H1 (cell line): ENCODE results near the gene TIMP4. TPM values are rescaled to one million over a fixed set of nuclear protein-coding genes. Genes with fewer than 3 reads are reported as not detected.

Experiments used
- ATF2 ChIP-seq: IDR thresholded peaks from 2 replicates; pipeline ENCODE4 v1.6.1; 2012; ENCODE audit warnings: low read length, inconsistent platforms
- CHD7 ChIP-seq: fragments of 300-600 bp; sonication (generic); IDR thresholded peaks from 2 replicates; pipeline ENCODE4 v1.7.1; 2012; ENCODE audit warnings: low read length, moderate library complexity, mild to moderate bottlenecking, inconsistent platforms; ENCODE audit not compliant: insufficient replicate concordance
- CTCF ChIP-seq, 3 experiments: IDR thresholded peaks; 1 replicate in 2 of 3; 2 replicates in 1 of 3; pipeline versions ENCODE4 v1.5.1 to v1.6.1; 2011; ENCODE audit warnings: low read length in 3 of 3, mild to moderate bottlenecking in 3 of 3, inconsistent platforms in 2 of 3, low read depth in 1 of 3, moderate library complexity in 1 of 3; ENCODE audit not compliant: insufficient read depth in 1 of 3; ENCODE audit errors: control extremely low read depth in 1 of 3
- KDM1A ChIP-seq: fragments of 200-600, 300-600 bp; sonication (generic); IDR thresholded peaks from 2 replicates; pipeline ENCODE4 v1.7.1; 2016; ENCODE audit warnings: mild to moderate bottlenecking, low read length, borderline replicate concordance
- PHF8 ChIP-seq: fragments of 200-600 bp; sonication (generic); conservative IDR thresholded peaks from 2 replicates; pipeline ENCODE4 v1.7.1; 2012; ENCODE audit warnings: low read depth, mild to moderate bottlenecking, inconsistent platforms, low read length, moderate library complexity
- SIRT6 ChIP-seq: IDR thresholded peaks from one replicate; pipeline ENCODE4 v1.7.1; 2012; ENCODE audit warnings: low read length, inconsistent platforms
- SP1 ChIP-seq: IDR thresholded peaks from 2 replicates; pipeline ENCODE4 v1.6.1; 2011; ENCODE audit warnings: low read depth, low read length
- TCF12 ChIP-seq: IDR thresholded peaks from 2 replicates; pipeline ENCODE4 v1.6.1; 2011; ENCODE audit warnings: low read depth, mild to moderate bottlenecking, low read length
- polyA plus RNA-seq, 7 experiments: library from polyadenylated mRNA; depleted of rRNA in 3 of 7; stranded (reverse) in 5 of 7; unstranded in 2 of 7; fragments of >200 nt in 5 of 7; fragments of 200-250 nt in 2 of 7; gene quantifications; 1 replicate in 5 of 7; 2 replicates in 1 of 7; 4 replicates in 1 of 7; pipeline versions ENCODE4 v1.2.1 to v1.2.3, GENCODE V29; 2011 to 2013; ENCODE audit warnings: missing spikeins in 2 of 7, mixed read lengths in 2 of 7
- total RNA-seq: library from RNA; stranded (reverse); fragmentation: NEBNext Ultra II Directional; extraction: Animal tissue kit (Norgen Biotek cat#: 25700); gene quantifications from 2 replicates; pipeline ENCODE4 v1.2.1, GENCODE V29; 2021

TIMP4 gene
- total and polyA plus RNA-seq, 2 of the 8 experiments (the other 6 are each of a cell fraction or from before 2014, with no cell fraction given), result 5.1 to 8.7 TPM

- TF ChIP-seq CHD7 (no peak), CTCF (IDR thresholded peaks at IDR 0.05; ENCODE audit: control extremely low read depth in 1 of 3, insufficient read depth in 1 of 3, low read depth in 1 of 3, low read length in 3 of 3) (no peak), SIRT6 (no peak), TCF12 (no peak), KDM1A (no peak), PHF8 (no peak), SP1 (no peak), ATF2 (no peak)
Observed at GRCh38 chr3:12141350-12141749, 17.4 kb downstream of the TIMP4 start (continued).
